Pancreas (tissue), 10 donors: ENCODE data around the gene FBXO27. TPM values are rescaled to one million over a fixed set of nuclear protein-coding genes. Genes with fewer than 3 reads are reported as not detected.

Experiments
- ATAC-seq, 4 donors: fragments of 200-7000 bp; cut with Tn5 transposase; one replicate each; pipeline versions ENCODE4 v1.8.0 to v1.9.1; 2020; ENCODE audit warnings: mild to moderate bottlenecking in 4 of 4, moderate library complexity in 4 of 4
- DNase-seq, 6 donors: peaks; one replicate each; pipeline ENCODE4 v3.0.0-alpha.2; 2020
- FAIRE-seq: peaks from 2 replicates; lab custom pipeline; 2012; peaks lifted over from hg19 to GRCh38; lab: Jason Lieb, UNC
- H3K27ac ChIP-seq, 4 donors: fragments of 200-600 bp; sonication (generic); 1 replicate in 3 of 4; 2 replicates in 1 of 4; pipeline versions ENCODE4 v1.5.0 to v1.8.0; 2020
- H3K27me3 ChIP-seq, 4 donors: fragments of 200-600 bp; one replicate each; pipeline ENCODE4 v1.8.0; 2021
- H3K36me3 ChIP-seq, 3 donors: fragments of 200-600 bp; sonication (generic) in 1 of 3; one replicate each; pipeline versions ENCODE4 v1.5.0 to v1.8.0; 2020 to 2021
- H3K4me1 ChIP-seq, 3 donors: fragments of 200-600 bp; one replicate each; pipeline ENCODE4 v1.8.0; 2021
- H3K4me3 ChIP-seq, 4 donors: fragments of 200-600 bp; sonication (generic) in 2 of 4; one replicate each; pipeline versions ENCODE4 v1.5.0 to v1.8.0; 2020 to 2021
- H3K9me3 ChIP-seq, 4 donors: fragments of 200-600 bp; one replicate each; pipeline ENCODE4 v1.8.0; 2021
- CTCF ChIP-seq, 4 donors: fragments of 200-600 bp; sonication (generic) in 3 of 4; IDR thresholded peaks; one replicate each; pipeline versions ENCODE4 v1.5.0 to v1.8.0; 2021; ENCODE audit warnings: antibody characterized with exemption in 4 of 4
- WGBS, 2 donors: extraction: QIAGEN DNeasy Blood & Tissue Kit; methylation state at CpG; one replicate each; pipeline ENCODE4 v1.1.7; 2013; 5-methylcytosine and 5-hydroxymethylcytosine counted together
- intact Hi-C, 3 donors: fragments of 100-400 bp; cut with DNase I; formaldehyde crosslinking; loops; one replicate each; pipeline versions ENCODE4 v1.11.1 to v1.14.2; 2022
- polyA plus RNA-seq, 2 donors: library from polyadenylated mRNA; stranded (reverse); fragments of 200-250 nt; gene quantifications; one replicate each; pipeline ENCODE4 v1.2.3, GENCODE V29; 2013
- total RNA-seq, 6 donors: library from RNA; stranded (reverse); fragmentation: NEBNext Ultra II Directional in 4 of 6; extraction: Animal tissue kit (Norgen Biotek cat#: 25700) in 4 of 6; gene quantifications; one replicate each; pipeline versions ENCODE4 v1.2.1 to v1.2.4, GENCODE V29; 2021 to 2023
- donor health status: healthy with polysubstance abuse.
- donor health status: DM: no; HTN: no; CAD: no; lungs with moderate emphysema.
- donor health status: DM: no; HTN: no; CAD: no.
- donor health status: control.
- donor health status: control.
- donor health status: Bipolar disorder and iron deficiency.
- donor health status: DM: yes; HTN: yes; CAD: no.
- donor health status: DM: no; HTN: no; CAD: no.
- donor health status: DM: no; HTN: no; CAD: no.
- donor health status: DM: yes; HTN: yes; CAD: no.

The FBXO27 gene
- total and polyA plus RNA-seq, 8 donors = 1.0 to 5.5 (median 3.8) TPM

GRCh38 chr19:39017646-39018045 is 14.7 kb downstream of the FBXO27 start:
- FAIRE-seq = no peak
- intact Hi-C loops = no loop called here
- Histone ChIP-seq H3K4me3 (no peak overlapping the region), H3K36me3 (no peaks in the 10 kb centered on the region), H3K4me1 (no peaks in the 10 kb centered on the region), H3K27me3 (no peaks in the 10 kb centered on the region), H3K9me3 (no peaks in the 10 kb centered on the region), H3K27ac (no peak overlapping the region)
- TF ChIP-seq CTCF (IDR thresholded peaks at IDR 0.05) = no peak
- WGBS, 2 donors = 90 to 92% methylated on average over 4 of the region's 4 CpGs
- DNase-seq = no peak
- ATAC-seq = no peak

- H3K27me3 ChIP-seq = no peaks in the 10 kb centered on the region
- FAIRE-seq (no peak), ATAC-seq (no peak), DNase-seq (no peak)
- no peak overlapping the region for H3K4me3 ChIP-seq
- no peaks in the 10 kb centered on the region for H3K36me3 ChIP-seq
- H3K27ac ChIP-seq = no peak overlapping the region
- intact Hi-C loops = no loop called here
- H3K4me1 ChIP-seq = no peaks in the 10 kb centered on the region
- TF ChIP-seq CTCF (IDR thresholded peaks at IDR 0.05) = no peak
- H3K9me3 ChIP-seq = no peaks in the 10 kb centered on the region
- WGBS, 2 donors = 86 to 89% methylated on average over 6 of the region's 6 CpGs
Observed at GRCh38 chr19:39017026-39017425, 15.3 kb downstream of the FBXO27 start.

- Histone ChIP-seq H3K9me3 (no peaks in the 10 kb centered on the region), H3K4me1 (no peaks in the 10 kb centered on the region), H3K27ac (no peak overlapping the region), H3K4me3 (no peak overlapping the region), H3K27me3 (no peaks in the 10 kb centered on the region), H3K36me3 (no peaks in the 10 kb centered on the region)
- 88 to 90% methylated on average over 7 of the region's 7 CpGs for WGBS, 2 donors
- ATAC-seq (no peak), FAIRE-seq (no peak), DNase-seq (no peak)
- TF ChIP-seq CTCF (IDR thresholded peaks at IDR 0.05) = no peak
- intact Hi-C loops = no loop called here
Observed at GRCh38 chr19:39014037-39014436, 18.3 kb downstream of the FBXO27 start.

- intact Hi-C loops = no loop called here
- ATAC-seq = no peak
- H3K36me3 ChIP-seq = no peaks in the 10 kb centered on the region
- FAIRE-seq = no peak
- no peak overlapping the region for H3K4me3 ChIP-seq
- no peaks in the 10 kb centered on the region for H3K4me1 ChIP-seq
- no peaks in the 10 kb centered on the region for H3K9me3 ChIP-seq
- no peaks in the 10 kb centered on the region for H3K27me3 ChIP-seq
- 90% methylated on average over 6 of the region's 6 CpGs for WGBS, 2 donors
- DNase-seq = no peak
- no peak overlapping the region for H3K27ac ChIP-seq
- no peak for TF ChIP-seq CTCF (IDR thresholded peaks at IDR 0.05)
Observed at GRCh38 chr19:39009001-39009400, 23.3 kb downstream of the FBXO27 start.

GRCh38 chr19:39008137-39008536 is 24.2 kb downstream of the FBXO27 start:
- DNase-seq = no peak
- intact Hi-C loops = no loop called here
- WGBS, 2 donors = 90 to 95% methylated on average over 6 of the region's 6 CpGs
- no peak for FAIRE-seq
- Histone ChIP-seq H3K27ac (no peak overlapping the region), H3K4me1 (no peaks in the 10 kb centered on the region), H3K36me3 (no peaks in the 10 kb centered on the region), H3K4me3 (no peak overlapping the region), H3K27me3 (no peaks in the 10 kb centered on the region), H3K9me3 (no peaks in the 10 kb centered on the region)
- ATAC-seq = no peak
- no peak for TF ChIP-seq CTCF (IDR thresholded peaks at IDR 0.05)
